GM19328 (cell line): ENCODE results near the gene APMAP.
"Not testable (repeated sequence)": the region's sequence is repeated elsewhere in the genome, so short reads cannot be mapped to it uniquely, and the experiment has no call there.

Source experiments
- ATAC-seq: cut with Tn5 transposase; IDR thresholded peaks from one replicate; pipeline ENCODE4 v1.9.1; 2021; ENCODE audit warnings: mild to moderate bottlenecking, moderate library complexity; ENCODE audit not compliant: unreplicated experiment

Gene APMAP

DNA sequence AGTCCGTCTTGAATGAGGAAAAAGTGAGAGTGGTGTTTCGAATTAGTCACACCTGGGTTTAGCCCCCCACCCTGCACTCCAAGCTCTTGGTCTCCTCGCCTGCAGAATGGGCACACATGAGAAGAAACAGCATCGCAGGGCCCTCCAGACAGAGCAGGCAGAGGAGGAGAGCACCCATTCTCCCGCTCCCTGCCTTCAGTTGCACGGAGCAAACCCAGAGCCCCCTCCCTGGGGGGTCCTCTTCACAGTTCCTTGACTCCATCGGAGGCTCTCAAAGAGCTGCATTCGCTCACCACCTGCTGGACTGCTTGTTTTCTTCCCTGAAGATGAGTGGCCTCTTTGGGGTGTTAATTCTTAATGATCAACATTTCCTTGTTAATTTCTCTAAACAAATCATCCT, 38.4 kb downstream of the APMAP start:
- no peak for ATAC-seq

DNA sequence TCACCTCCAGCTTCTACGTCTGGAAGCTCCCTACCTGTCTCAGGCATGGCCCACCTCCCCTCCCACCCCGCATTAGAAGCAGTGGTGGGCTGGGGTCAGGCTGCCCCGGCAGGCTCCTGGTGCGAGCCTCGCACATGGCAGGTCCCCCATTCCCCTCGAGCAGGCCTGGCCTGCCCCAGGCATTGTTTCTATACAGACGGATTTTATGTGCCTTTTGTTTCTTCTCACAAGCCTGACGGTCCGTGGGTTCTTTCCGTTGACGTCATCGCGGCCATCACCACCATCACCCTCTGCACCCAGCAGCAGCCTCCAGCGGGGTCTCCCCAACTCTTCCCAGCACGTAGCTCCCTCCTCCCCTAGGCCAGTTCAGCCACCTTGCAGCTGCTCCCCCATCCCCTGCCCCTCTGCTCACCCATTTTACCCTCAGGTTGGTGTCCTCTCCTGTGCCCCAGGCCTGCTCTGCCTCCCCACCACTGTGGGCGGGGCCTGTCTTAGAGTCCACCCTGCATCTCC, 38.9 kb downstream of the APMAP start:
- ATAC-seq, result no peak

GRCh38 chr20:24953209-24953575, 39.4 kb downstream of the APMAP start:
- ATAC-seq, result no peak

DNA sequence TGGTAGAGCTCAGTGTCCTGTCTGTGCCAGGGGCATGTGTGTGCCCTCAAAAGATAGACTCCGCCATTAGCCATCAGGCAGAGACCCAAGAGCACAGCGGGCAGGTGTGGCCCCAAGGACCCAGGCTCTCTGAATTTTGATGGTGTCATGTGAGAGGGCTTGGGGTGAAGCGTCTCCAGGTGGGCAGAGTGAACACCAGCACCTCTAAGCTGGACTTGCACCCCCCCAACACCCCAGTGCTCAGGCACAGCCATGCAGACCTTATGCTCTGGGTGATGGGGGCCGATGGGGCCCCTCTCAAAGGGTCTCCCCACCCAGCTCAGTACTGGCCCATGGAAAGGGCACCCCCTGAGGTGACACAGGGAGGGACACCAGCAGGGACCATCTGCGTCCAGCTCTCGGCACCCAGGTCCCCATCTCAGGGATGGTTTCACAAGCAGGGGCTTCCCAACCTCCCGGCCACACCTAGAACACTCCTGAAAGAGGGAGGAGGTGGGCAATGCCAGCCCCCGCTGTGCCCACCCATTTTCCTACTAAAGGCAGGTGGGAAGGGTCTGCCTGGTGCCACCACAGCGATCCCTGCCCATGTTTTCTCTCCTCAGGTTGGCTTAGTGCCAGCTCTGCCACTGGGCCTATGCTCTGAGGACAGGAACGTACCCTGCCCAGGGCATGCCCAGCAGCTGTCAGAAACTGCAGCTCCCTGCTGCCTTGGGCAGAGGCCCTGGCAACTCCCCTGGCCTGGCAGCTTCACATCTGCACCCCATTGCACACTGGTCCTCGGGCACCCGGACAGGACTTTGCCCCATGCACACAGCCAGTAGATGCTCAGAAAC, 40.0 kb downstream of the APMAP start:
- ATAC-seq, result no peak

DNA sequence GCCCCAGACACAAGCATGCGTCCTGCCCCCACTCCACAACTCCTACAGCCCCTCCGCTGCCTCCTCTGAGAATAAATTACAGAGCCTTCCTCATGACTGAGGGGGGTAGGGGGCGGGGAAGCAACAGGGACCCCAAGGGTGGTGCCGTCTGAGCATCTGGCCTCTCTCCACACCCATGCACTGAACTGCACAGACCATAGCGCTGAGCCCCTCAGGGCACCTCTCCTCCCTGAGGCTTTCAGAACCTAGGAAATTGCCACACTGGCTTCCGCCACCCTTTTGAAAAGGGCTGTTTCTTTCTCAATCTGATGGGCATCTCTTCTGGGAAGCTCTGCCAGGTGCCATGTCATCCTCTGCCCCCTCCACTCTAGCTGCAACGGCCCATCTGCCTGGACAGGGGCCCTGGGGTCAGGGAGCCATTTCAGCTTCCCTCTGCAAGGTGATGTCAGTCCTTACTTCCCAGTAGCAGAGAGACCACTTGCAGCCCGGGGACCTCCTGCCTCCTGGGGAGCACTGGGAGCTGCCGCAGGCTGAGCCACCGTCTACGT, 40.9 kb downstream of the APMAP start:
- no peak for ATAC-seq

DNA sequence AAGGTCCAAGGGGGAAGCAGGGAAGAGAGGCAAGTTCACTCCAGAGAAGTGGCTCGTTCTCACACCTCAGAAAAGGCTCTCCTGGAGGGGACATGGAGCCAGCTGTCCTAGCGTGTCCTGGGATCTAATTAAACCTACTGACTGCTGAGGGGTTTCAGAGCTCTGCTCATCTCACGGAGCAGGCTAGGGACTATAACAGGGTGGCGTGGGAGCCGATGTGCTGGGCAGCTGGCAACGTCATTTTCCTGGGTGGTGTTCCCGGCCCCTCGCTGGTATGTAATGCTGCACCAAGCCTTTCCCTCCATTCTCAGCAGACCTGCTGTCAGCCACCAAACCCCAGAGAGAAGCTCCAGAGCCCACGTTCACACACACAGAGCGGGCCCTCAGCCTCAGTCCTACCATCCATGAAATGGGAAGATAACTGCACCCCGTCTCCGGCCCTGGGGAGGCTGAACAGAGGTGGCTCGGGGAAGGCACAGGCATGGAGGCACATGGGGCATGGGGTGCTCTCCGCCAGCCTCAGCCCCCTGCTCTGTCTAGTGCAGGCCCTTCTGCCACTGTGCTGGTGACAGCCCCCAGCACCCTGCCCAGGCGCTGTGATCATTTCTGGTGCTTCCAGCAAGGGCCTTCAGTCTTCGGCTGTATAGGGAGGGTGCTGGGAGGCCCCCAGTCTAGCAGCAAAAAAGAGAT, 41.6 kb downstream of the APMAP start:
- ATAC-seq, result no peak

GRCh38 chr20:24950128-24950835, 42.3 kb downstream of the APMAP start:
- ATAC-seq, result no peak

DNA sequence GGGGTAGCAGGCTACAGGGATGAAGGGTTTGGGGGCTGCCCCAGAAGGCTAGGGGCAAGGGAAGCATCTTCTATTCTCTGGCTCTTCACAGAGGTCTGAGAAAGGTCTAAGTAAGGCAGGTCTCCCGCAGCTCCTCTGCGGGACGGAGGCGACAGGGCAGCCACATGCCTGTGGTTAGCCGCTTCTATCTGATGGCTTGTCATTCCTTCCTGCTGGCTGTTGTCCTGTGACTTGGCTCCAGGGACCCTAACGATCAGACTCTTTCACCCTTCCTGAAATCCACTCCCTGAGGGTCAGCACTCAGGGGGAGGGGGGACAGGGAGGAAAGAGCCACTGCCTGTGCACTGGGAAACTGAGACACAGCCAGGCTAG, 42.8 kb downstream of the APMAP start:
- ATAC-seq, result no peak

- ATAC-seq, result no peak
These were observed 43.4 kb downstream of the APMAP start, which contains the start of gene CST7 for GRCh38 chr20:24948939-24949679. TSS of gene CST7 (plus strand) at chr20:24949269. CDS start at chr20:24949506, 237 bp downstream.

DNA sequence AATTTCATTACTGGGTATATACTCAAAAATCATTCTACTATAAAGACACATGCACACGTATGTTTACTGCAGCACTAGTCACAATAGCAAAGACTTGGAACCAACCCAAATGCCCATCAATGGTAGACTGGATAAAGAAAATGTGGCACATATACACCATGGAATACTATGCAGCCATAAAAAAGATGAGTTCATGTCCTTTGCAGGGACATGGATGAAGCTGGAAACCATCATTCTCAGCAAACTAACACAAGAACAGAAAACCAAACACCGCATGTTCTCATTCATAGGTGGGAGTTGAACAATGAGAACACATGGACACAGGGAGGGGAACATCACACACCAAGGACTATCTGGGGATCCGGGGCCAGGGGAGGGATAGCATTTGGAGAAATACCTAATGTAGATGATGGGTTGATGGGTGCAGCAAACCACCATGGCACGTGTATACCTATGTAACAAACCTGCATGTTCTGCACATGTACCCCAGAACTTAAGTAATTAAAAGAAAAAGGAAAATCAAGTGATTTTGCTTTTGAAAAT, 44.1 kb downstream of the APMAP start:
- not testable (repeated sequence) for ATAC-seq

GRCh38 chr20:24946376-24946775, 46.2 kb downstream of the APMAP start:
- ATAC-seq, result not testable (repeated sequence)

DNA sequence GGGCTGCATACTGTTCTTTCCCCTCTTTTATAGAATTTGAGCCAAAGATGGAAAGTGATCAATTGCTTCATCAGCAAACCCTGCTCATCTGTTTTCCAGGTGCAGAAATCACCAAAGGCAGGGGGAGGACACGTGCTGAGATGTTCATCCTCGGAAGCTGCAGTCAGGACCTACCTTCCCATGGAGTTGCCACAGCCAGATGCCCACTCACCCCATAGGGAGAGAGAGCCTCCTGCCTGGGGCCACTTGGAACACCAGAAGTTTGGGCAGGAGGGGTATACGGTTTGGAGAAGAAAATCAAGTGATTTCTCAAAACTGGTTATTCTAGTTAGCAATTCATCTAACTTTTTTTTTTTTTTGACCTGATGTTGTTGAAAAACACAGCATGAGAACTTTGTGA, 48.8 kb downstream of the APMAP start:
- no peak for ATAC-seq

GRCh38 chr20:24943196-24943595, 49.4 kb downstream of the APMAP start:
- no peak for ATAC-seq

DNA sequence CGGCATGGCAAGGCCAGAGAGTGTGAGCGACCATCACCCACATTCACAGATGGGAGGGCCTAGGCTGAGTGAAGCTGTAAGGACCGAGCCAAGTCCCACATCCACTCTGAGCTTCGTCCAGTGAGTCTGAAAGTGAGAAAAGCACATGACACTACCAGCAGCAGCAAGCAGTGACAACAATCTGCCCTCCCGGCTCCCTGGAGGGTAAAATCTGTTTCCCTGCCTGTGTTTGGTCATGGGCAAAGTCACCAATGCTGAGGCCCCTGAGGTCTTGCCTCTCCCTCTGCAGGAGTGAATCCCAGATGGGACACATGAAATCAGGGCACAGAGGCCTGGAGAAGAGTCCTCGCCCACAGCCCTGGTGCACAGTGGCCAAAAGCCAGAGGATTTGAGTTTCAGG, 49.9 kb downstream of the APMAP start:
- ATAC-seq, result no peak

- ATAC-seq, result no peak
These were observed 53.5 kb downstream of the APMAP start for GRCh38 chr20:24939036-24939435.

DNA sequence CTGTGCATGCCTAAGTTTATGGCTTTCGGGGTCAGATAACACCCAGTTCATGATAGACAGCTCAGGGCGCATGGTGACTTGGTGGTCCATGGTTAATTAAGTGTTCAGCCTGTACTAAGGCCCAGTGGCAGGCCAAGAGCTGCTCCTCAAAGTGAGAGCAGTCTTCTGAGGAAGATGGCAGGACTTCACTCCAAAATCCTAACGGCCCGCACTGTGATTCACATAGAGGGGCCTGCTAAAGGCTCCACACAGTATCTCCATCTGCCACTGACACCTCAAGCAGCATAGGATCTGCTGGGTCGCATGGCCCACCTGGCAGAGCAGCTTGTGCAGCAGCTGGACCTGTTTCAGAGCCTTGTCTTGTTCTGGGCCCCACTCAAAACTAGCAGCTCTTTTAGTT, 54.1 kb downstream of the APMAP start:
- no peak for ATAC-seq

GRCh38 chr20:24937579-24937978, 55.0 kb downstream of the APMAP start:
- ATAC-seq, result no peak

DNA sequence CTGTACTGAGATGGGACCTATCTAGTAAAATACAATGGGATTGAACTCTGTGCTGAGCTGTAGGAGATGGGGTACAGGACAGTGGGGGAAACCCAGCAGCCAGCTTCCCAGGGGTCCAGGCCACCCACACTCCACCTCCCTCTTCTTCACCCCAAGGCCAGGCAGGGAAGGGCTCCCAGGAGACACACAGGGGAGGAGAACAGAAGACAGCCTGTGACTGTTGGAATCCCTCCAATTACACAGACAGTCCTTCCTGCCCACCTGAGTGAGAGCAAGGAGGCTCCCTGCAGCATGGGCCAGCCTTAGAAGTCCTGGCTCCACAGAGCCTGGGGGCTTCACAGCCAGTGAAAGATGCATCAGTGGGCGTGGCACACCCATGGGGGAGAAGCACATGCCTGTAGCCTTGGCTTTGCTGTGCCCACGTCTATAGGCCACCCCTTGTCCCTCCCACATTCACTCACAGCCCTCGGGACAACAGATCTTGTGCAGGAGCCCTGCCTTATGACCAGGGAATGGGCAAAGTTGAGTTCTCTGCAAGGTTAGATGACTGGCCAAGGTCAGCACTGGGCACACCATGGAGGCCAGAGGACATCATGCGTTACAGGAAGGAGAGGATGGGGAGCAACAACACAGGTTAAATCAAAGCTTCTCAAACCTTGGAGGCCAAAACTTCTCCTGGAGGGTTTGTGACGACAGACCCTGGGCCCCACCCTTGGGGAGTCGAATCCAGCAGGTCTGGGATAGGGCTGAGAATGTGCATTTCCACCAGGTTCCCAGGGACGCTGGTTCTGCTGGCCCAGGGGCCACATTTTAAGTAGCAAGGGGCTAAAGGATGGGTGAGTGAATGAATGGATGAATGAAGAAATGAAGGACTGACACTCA, 55.8 kb downstream of the APMAP start:
- ATAC-seq, result no peak

GRCh38 chr20:24935766-24936525, 56.6 kb downstream of the APMAP start:
- ATAC-seq, result no peak
